K562 (cell line): ENCODE results near the gene FAM114A2. TPM values are rescaled to one million over a fixed set of nuclear protein-coding genes. Genes with fewer than 3 reads are reported as not detected.

Experiments used
- POLR2H ChIP-seq: IDR thresholded peaks from 2 replicates; pipeline ENCODE4 v1.6.1; 2016; ENCODE audit warnings: missing genetic modification characterization, low read depth, mild to moderate bottlenecking, control low read depth, missing compliant biosample characterization, moderate library complexity
- ZNF24 ChIP-seq: fragments of 450-650 bp; IDR thresholded peaks from 2 replicates; pipeline ENCODE4 v1.6.1; 2016
- ZNF717 ChIP-seq: fragments of 250-450 bp; sonication (Bioruptor Pico); IDR thresholded peaks from 2 replicates; pipeline ENCODE4 v1.5.0; 2021
- polyA plus RNA-seq, 8 experiments: library from polyadenylated mRNA; depleted of rRNA in 4 of 8; stranded (reverse) in 5 of 8; unstranded in 3 of 8; fragments of >200 nt; fragmentation: Nextera tagmentation in 2 of 8; fragmentation: Illumina TruSeq in 1 of 8; extraction: Ambion mirVana in 2 of 8; extraction: Trizol in 1 of 8; gene quantifications; 2 replicates each; pipeline versions ENCODE4 v1.2.1 to v1.2.3, GENCODE V29; 2011 to 2014; ENCODE audit warnings: inconsistent platforms in 1 of 8, missing spikeins in 1 of 8
- total RNA-seq, 7 experiments: library from RNA; depleted of rRNA in 6 of 7; stranded (reverse); fragments of >200 nt in 6 of 7; fragmentation: Illumina TruSeq in 2 of 7; extraction: Trizol in 2 of 7; gene quantifications; 2 replicates each; pipeline versions ENCODE4 v1.2.1 to v1.2.3, GENCODE V29; 2011 to 2021; ENCODE audit warnings: low replicate concordance in 1 of 7
- TF ChIP-seq, protein P1 (sequence below): fragments of 450-650 bp; formaldehyde crosslinking; IDR thresholded peaks from 2 replicates; pipeline ENCODE4 v1.4.0; 2020; ENCODE audit warnings: mild to moderate bottlenecking, moderate library complexity
- TF ChIP-seq, protein P2 (sequence below): fragments of 450-650 bp; IDR thresholded peaks from 2 replicates; pipeline ENCODE4 v1.6.1; 2016; ENCODE audit warnings: missing biosample characterization, missing genetic modification characterization
- TF ChIP-seq, protein P3 (sequence below): fragments of 450-650 bp; IDR thresholded peaks from 2 replicates; pipeline ENCODE4 v1.6.1; 2016; ENCODE audit warnings: low read depth
- TF ChIP-seq, protein P4 (sequence below), 2 experiments: IDR thresholded peaks; 2 replicates each; pipeline ENCODE4 v1.6.1; 2012; ENCODE audit warnings: improper control_type of control experiment in 2 of 2, low read depth in 2 of 2, low read length in 2 of 2, borderline replicate concordance in 1 of 2

Gene FAM114A2
- total and polyA plus RNA-seq, 9 of the 15 experiments (the other 6 are each of a cell fraction or from before 2014, with no cell fraction given) = 14.4 to 28.1 (median 21.2) TPM

DNA sequence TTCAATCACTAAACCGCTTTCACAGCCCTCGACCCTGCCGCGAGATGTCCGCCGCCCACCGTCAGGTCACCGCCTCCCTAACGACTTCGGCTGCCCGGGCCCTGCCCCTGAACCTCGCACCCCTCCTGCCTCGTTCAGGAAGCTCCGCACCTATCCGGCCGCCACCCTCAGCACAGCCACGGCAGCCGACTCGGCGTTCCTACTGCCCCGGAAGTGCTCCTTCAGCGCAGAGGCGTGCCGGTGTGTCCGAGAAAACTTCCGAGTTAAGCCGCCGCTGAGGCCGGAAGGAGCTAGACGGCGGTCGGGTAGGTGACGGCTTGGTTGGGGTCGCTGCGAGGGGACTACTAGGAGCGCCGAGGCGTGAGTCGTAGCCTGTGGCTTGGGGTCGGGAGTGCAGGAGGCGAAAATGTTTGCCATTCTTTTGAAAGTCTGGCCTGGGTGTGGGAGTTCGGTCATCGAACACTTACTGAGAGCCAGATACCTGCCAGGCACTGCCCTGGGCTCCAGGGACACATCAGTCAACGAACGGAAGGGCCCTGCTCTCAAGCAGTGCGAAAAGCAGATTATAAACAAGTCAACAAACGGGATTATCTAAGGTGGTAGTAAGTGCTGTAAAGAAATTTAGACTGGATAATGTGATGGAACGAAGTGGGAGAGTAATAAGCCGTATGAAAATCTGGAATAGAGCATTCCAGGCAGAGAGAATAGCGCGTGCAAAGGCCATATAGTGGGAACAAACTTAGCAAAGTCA lies at the start of gene FAM114A2, which contains the start of gene MFAP3 (continued):
- TF ChIP-seq, protein P1, sequence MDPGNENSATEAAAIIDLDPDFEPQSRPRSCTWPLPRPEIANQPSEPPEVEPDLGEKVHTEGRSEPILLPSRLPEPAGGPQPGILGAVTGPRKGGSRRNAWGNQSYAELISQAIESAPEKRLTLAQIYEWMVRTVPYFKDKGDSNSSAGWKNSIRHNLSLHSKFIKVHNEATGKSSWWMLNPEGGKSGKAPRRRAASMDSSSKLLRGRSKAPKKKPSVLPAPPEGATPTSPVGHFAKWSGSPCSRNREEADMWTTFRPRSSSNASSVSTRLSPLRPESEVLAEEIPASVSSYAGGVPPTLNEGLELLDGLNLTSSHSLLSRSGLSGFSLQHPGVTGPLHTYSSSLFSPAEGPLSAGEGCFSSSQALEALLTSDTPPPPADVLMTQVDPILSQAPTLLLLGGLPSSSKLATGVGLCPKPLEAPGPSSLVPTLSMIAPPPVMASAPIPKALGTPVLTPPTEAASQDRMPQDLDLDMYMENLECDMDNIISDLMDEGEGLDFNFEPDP (CRISPR knock-in tag) = no peak
- TF ChIP-seq, protein P2, sequence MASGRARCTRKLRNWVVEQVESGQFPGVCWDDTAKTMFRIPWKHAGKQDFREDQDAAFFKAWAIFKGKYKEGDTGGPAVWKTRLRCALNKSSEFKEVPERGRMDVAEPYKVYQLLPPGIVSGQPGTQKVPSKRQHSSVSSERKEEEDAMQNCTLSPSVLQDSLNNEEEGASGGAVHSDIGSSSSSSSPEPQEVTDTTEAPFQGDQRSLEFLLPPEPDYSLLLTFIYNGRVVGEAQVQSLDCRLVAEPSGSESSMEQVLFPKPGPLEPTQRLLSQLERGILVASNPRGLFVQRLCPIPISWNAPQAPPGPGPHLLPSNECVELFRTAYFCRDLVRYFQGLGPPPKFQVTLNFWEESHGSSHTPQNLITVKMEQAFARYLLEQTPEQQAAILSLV (tag) = no peak
- TF ChIP-seq ZNF717 (CRISPR knock-in tag) = no peak
- TF ChIP-seq, protein P3, sequence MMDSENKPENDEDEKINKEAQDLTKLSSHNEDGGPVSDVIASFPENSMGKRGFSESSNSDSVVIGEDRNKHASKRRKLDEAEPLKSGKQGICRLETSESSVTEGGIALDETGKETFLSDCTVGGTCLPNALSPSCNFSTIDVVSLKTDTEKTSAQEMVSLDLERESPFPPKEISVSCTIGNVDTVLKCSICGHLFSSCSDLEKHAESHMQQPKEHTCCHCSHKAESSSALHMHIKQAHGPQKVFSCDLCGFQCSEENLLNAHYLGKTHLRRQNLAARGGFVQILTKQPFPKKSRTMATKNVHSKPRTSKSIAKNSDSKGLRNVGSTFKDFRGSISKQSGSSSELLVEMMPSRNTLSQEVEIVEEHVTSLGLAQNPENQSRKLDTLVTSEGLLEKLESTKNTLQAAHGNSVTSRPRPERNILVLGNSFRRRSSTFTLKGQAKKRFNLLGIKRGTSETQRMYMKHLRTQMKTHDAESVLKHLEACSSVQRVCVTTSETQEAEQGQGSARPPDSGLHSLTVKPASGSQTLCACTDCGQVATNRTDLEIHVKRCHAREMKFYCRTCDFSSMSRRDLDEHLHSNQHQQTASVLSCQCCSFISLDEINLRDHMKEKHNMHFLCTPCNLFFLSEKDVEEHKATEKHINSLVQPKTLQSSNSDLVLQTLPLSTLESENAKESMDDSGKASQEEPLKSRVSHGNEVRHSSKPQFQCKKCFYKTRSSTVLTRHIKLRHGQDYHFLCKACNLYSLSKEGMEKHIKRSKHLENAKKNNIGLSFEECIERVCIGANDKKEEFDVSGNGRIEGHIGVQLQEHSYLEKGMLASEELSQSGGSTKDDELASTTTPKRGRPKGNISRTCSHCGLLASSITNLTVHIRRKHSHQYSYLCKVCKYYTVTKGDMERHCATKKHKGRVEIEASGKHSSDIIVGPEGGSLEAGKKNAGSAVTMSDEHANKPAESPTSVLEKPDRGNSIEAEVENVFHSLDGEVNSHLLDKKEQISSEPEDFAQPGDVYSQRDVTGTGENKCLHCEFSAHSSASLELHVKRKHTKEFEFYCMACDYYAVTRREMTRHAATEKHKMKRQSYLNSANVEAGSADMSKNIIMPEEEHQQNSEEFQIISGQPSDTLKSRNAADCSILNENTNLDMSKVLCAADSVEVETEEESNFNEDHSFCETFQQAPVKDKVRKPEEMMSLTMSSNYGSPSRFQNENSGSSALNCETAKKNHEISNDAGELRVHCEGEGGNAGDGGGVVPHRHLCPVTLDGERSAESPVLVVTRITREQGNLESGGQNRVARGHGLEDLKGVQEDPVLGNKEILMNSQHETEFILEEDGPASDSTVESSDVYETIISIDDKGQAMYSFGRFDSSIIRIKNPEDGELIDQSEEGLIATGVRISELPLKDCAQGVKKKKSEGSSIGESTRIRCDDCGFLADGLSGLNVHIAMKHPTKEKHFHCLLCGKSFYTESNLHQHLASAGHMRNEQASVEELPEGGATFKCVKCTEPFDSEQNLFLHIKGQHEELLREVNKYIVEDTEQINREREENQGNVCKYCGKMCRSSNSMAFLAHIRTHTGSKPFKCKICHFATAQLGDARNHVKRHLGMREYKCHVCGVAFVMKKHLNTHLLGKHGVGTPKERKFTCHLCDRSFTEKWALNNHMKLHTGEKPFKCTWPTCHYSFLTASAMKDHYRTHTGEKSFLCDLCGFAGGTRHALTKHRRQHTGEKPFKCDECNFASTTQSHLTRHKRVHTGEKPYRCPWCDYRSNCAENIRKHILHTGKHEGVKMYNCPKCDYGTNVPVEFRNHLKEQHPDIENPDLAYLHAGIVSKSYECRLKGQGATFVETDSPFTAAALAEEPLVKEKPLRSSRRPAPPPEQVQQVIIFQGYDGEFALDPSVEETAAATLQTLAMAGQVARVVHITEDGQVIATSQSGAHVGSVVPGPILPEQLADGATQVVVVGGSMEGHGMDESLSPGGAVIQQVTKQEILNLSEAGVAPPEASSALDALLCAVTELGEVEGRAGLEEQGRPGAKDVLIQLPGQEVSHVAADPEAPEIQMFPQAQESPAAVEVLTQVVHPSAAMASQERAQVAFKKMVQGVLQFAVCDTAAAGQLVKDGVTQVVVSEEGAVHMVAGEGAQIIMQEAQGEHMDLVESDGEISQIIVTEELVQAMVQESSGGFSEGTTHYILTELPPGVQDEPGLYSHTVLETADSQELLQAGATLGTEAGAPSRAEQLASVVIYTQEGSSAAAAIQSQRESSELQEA = no peak
- TF ChIP-seq ZNF24 = peak; percentile 66; the same call in 1 of the 2 replicates
- TF ChIP-seq POLR2H (tag) = peak; percentile 83
- TF ChIP-seq, protein P4, sequence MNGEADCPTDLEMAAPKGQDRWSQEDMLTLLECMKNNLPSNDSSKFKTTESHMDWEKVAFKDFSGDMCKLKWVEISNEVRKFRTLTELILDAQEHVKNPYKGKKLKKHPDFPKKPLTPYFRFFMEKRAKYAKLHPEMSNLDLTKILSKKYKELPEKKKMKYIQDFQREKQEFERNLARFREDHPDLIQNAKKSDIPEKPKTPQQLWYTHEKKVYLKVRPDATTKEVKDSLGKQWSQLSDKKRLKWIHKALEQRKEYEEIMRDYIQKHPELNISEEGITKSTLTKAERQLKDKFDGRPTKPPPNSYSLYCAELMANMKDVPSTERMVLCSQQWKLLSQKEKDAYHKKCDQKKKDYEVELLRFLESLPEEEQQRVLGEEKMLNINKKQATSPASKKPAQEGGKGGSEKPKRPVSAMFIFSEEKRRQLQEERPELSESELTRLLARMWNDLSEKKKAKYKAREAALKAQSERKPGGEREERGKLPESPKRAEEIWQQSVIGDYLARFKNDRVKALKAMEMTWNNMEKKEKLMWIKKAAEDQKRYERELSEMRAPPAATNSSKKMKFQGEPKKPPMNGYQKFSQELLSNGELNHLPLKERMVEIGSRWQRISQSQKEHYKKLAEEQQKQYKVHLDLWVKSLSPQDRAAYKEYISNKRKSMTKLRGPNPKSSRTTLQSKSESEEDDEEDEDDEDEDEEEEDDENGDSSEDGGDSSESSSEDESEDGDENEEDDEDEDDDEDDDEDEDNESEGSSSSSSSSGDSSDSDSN (IDR thresholded peaks at IDR 0.05; ENCODE audit: borderline replicate concordance in 1 of 2, low read depth in 2 of 2, low read length in 2 of 2) = peak; percentile 80 to 93; a peak in 3 of 4 replicates
